Mesenchymal stem cell (in vitro differentiated cells and primary cell): ENCODE measurements around the gene EPGN.

Source experiments
- DNase-seq: peaks from one replicate; pipeline ENCODE4 v3.0.0-alpha.2; 2013
- H2AFZ ChIP-seq: one replicate; pipeline ENCODE4 v1.6.1; 2013; ENCODE audit warnings: low read depth, mild to moderate bottlenecking, control low read depth, inconsistent platforms, low read length, moderate library complexity
- H2AK5ac ChIP-seq: 2 replicates; pipeline ENCODE4 v1.6.1; 2013; ENCODE audit warnings: low read length, moderate library complexity, mild to moderate bottlenecking, inconsistent platforms; ENCODE audit not compliant: severe bottlenecking
- H2BK120ac ChIP-seq: one replicate; pipeline ENCODE4 v1.6.1; 2013; ENCODE audit warnings: low read depth, mild to moderate bottlenecking, inconsistent platforms, low read length, moderate library complexity
- H2BK12ac ChIP-seq, 2 experiments: one replicate each; pipeline ENCODE4 v1.6.1; 2013; ENCODE audit warnings: inconsistent platforms in 2 of 2, low read length in 2 of 2, mild to moderate bottlenecking in 2 of 2, moderate library complexity in 2 of 2, control low read depth in 1 of 2
- H2BK15ac ChIP-seq: one replicate; pipeline ENCODE4 v1.6.1; 2013; ENCODE audit warnings: mild to moderate bottlenecking, low read depth, inconsistent platforms; ENCODE audit not compliant: poor library complexity, severe bottlenecking
- H2BK5ac ChIP-seq: 2 replicates; pipeline ENCODE4 v1.6.1; 2013; ENCODE audit warnings: low read depth, mild to moderate bottlenecking, low read length, control low read depth, inconsistent platforms; ENCODE audit not compliant: poor library complexity, severe bottlenecking
- H3K14ac ChIP-seq, 2 experiments: one replicate each; pipeline ENCODE4 v1.6.1; 2013; ENCODE audit warnings: inconsistent platforms in 2 of 2, low read length in 2 of 2, control low read depth in 1 of 2, mild to moderate bottlenecking in 1 of 2, moderate library complexity in 1 of 2
- H3K18ac ChIP-seq, 2 experiments: one replicate each; pipeline ENCODE4 v1.6.1; 2013; ENCODE audit warnings: inconsistent platforms in 2 of 2, low read length in 2 of 2, control low read depth in 1 of 2, low read depth in 1 of 2, mild to moderate bottlenecking in 1 of 2
- H3K23ac ChIP-seq, 2 experiments: one replicate each; pipeline ENCODE4 v1.6.1; 2013; ENCODE audit warnings: inconsistent platforms in 2 of 2, low read length in 2 of 2, mild to moderate bottlenecking in 2 of 2, moderate library complexity in 2 of 2, control low read depth in 1 of 2
- H3K27ac ChIP-seq: 2 replicates; pipeline ENCODE4 v1.5.1; 2013; ENCODE audit warnings: mild to moderate bottlenecking, moderate library complexity, low read length, control low read depth, inconsistent platforms; ENCODE audit not compliant: poor library complexity, severe bottlenecking
- H3K27me3 ChIP-seq, 2 experiments: 2 replicates each; pipeline versions ENCODE4 v1.6.1 to v1.7.0; 2013; ENCODE audit warnings: low read length in 2 of 2, mild to moderate bottlenecking in 2 of 2, moderate library complexity in 2 of 2, control low read depth in 1 of 2, inconsistent platforms in 1 of 2; ENCODE audit not compliant: control insufficient read depth in 1 of 2, insufficient read depth in 1 of 2
- H3K36me3 ChIP-seq, 2 experiments: 2 replicates each; pipeline versions ENCODE4 v1.6.1 to v1.7.0; 2013; ENCODE audit warnings: low read length in 2 of 2, control low read depth in 1 of 2, inconsistent platforms in 1 of 2, low read depth in 1 of 2, mild to moderate bottlenecking in 1 of 2; ENCODE audit not compliant: insufficient read depth in 2 of 2, control insufficient read depth in 1 of 2
- H3K4ac ChIP-seq, 2 experiments: one replicate each; pipeline ENCODE4 v1.6.1; 2013; ENCODE audit warnings: inconsistent platforms in 2 of 2, low read length in 2 of 2, mild to moderate bottlenecking in 2 of 2, moderate library complexity in 2 of 2, control low read depth in 1 of 2, low read depth in 1 of 2
- H3K4me1 ChIP-seq: 2 replicates; pipeline ENCODE4 v1.6.1; 2013; ENCODE audit warnings: low read depth, low read length, control low read depth; ENCODE audit not compliant: control insufficient read depth, insufficient read depth
- H3K4me2 ChIP-seq: 2 replicates; pipeline ENCODE4 v1.6.1; 2013; ENCODE audit warnings: low read length, mild to moderate bottlenecking, inconsistent platforms; ENCODE audit not compliant: poor library complexity, severe bottlenecking
- H3K4me3 ChIP-seq, 2 experiments: 2 replicates each; pipeline versions ENCODE4 v1.5.1 to v1.7.0; 2013; ENCODE audit warnings: low read length in 2 of 2, mild to moderate bottlenecking in 2 of 2, control low read depth in 1 of 2, low read depth in 1 of 2; ENCODE audit not compliant: insufficient read depth in 1 of 2
- H3K79me1 ChIP-seq: replicated peaks from 2 replicates; pipeline ENCODE4 v1.6.1; 2013; ENCODE audit warnings: mild to moderate bottlenecking, control low read depth, low read length, inconsistent platforms; ENCODE audit not compliant: poor library complexity, severe bottlenecking
- H3K9ac ChIP-seq: 2 replicates; pipeline ENCODE4 v1.7.0; 2013; ENCODE audit warnings: mild to moderate bottlenecking, low read length, moderate library complexity
- H3K9me3 ChIP-seq: 2 replicates; pipeline ENCODE4 v1.7.0; 2013; ENCODE audit warnings: mild to moderate bottlenecking, low read length; ENCODE audit not compliant: control insufficient read depth
- H4K8ac ChIP-seq: one replicate; pipeline ENCODE4 v1.6.1; 2013; ENCODE audit warnings: inconsistent platforms, mild to moderate bottlenecking, low read length, moderate library complexity
- H4K91ac ChIP-seq: one replicate; pipeline ENCODE4 v1.6.1; 2013; ENCODE audit warnings: mild to moderate bottlenecking, low read length, inconsistent platforms
- WGBS: methylation state at CpG from one replicate; pipeline ENCODE4 v1.1.7; 2013; ENCODE audit warnings: mixed read lengths; 5-methylcytosine and 5-hydroxymethylcytosine counted together

The EPGN gene

GRCh38 chr4:74311696-74312313, 3.5 kb downstream of the EPGN start:
- Histone ChIP-seq H2BK15ac (no peak overlapping the region), H2BK12ac (no peak overlapping the region), H4K8ac (no peak overlapping the region), H3K9me3 (no peaks in the 10 kb centered on the region), H3K4me1 (no peaks in the 10 kb centered on the region), H3K23ac (no peak overlapping the region), H3K27me3 (no peaks in the 10 kb centered on the region), H2BK120ac (no peak overlapping the region), H3K27ac (no peak overlapping the region), H3K4ac (no peak overlapping the region), H3K4me2 (no peak overlapping the region), H3K36me3 (no peaks in the 10 kb centered on the region), H3K9ac (no peak overlapping the region), H3K4me3 (no peak overlapping the region), H2BK5ac (no peak overlapping the region), H2AK5ac (no peak overlapping the region), H3K18ac (no peak overlapping the region), H3K79me1 (no peaks in the 10 kb centered on the region), H4K91ac (no peak overlapping the region), H3K14ac (no peak overlapping the region), H2AFZ (no peak overlapping the region)
- DNase-seq = peak; percentile 74
- WGBS = 40% methylated on average over 4 of the region's 4 CpGs

DNA sequence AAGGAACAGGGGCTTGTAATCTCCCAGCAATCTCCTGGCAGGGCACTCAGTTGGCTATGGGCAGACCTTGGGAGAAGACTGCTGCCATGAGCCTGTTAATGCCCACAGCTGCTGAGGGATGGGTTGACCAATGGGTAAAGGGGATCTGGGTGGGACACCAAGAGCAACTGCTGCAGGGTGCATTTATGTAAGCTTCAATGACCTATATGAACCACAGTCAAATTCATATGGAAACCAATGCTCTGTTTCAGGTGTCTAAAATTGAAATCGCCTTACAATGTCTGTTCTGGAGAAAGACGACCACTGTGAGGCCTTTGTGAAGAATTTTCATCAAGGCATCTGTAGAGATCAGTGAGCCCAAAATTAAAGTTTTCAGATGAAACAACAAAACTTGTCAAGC, 6.1 kb downstream of the EPGN start:
- H2BK120ac ChIP-seq = no peak overlapping the region
- no peak overlapping the region for H3K4me3 ChIP-seq
- no peak overlapping the region for H3K14ac ChIP-seq
- H2AK5ac ChIP-seq = no peak overlapping the region
- H3K18ac ChIP-seq = no peak overlapping the region
- DNase-seq = no peak
- no peaks in the 10 kb centered on the region for H3K4me1 ChIP-seq
- H3K27me3 ChIP-seq = no peaks in the 10 kb centered on the region
- H2BK12ac ChIP-seq = no peak overlapping the region
- H4K91ac ChIP-seq = no peak overlapping the region
- H3K79me1 ChIP-seq = no peaks in the 10 kb centered on the region
- no peak overlapping the region for H3K4ac ChIP-seq
- H3K4me2 ChIP-seq = no peak overlapping the region
- no peak overlapping the region for H2BK15ac ChIP-seq
- H2AFZ ChIP-seq = no peak overlapping the region
- H4K8ac ChIP-seq = no peak overlapping the region
- no peak overlapping the region for H3K27ac ChIP-seq
- H2BK5ac ChIP-seq = no peak overlapping the region
- 100% methylated on average over 2 of the region's 2 CpGs for WGBS
- H3K36me3 ChIP-seq = no peaks in the 10 kb centered on the region
- H3K9me3 ChIP-seq = no peaks in the 10 kb centered on the region
- no peak overlapping the region for H3K23ac ChIP-seq
- H3K9ac ChIP-seq = no peak overlapping the region

GRCh38 chr4:74314944-74315343, 6.7 kb downstream of the EPGN start:
- H3K36me3 ChIP-seq = no peaks in the 10 kb centered on the region
- H2BK5ac ChIP-seq = no peak overlapping the region
- no peak overlapping the region for H2BK15ac ChIP-seq
- no peak overlapping the region for H2AFZ ChIP-seq
- no peaks in the 10 kb centered on the region for H3K9me3 ChIP-seq
- no peak overlapping the region for H4K91ac ChIP-seq
- H3K4ac ChIP-seq = no peak overlapping the region
- no peak overlapping the region for H3K23ac ChIP-seq
- WGBS = 100% methylated on average over 1 of the region's 2 CpGs
- no peak overlapping the region for H2BK12ac ChIP-seq
- no peak overlapping the region for H4K8ac ChIP-seq
- no peak overlapping the region for H2AK5ac ChIP-seq
- DNase-seq = no peak
- H3K27ac ChIP-seq = no peak overlapping the region
- no peaks in the 10 kb centered on the region for H3K79me1 ChIP-seq
- H3K4me2 ChIP-seq = no peak overlapping the region
- H3K18ac ChIP-seq = no peak overlapping the region
- H3K4me1 ChIP-seq = no peaks in the 10 kb centered on the region
- no peak overlapping the region for H2BK120ac ChIP-seq
- no peak overlapping the region for H3K4me3 ChIP-seq
- H3K9ac ChIP-seq = no peak overlapping the region
- H3K27me3 ChIP-seq = no peaks in the 10 kb centered on the region
- H3K14ac ChIP-seq = no peak overlapping the region

DNA sequence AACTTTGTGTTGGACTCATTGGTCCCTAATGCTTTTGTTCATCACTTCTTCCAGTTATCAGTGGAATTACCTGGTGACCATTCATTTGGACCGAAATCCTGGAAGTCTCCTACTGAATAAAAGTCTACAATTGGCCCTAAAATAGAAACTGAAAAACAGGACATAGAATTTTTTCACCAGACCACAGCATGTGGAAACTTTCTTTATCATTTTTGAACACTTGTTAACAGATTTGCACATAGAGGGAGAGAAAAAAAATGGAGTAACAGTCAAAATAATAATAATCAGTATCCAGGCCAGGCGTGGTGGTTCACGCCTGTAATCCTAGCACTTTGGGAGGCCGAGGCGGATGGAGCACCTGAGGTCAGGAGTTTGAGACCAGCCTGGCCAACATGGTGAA, 7.1 kb downstream of the EPGN start:
- Histone ChIP-seq H3K4me1 (no peaks in the 10 kb centered on the region), H2AK5ac (no peak overlapping the region), H3K9me3 (no peaks in the 10 kb centered on the region), H2BK120ac (no peak overlapping the region), H4K8ac (no peak overlapping the region), H3K4ac (no peak overlapping the region), H3K14ac (no peak overlapping the region), H3K27me3 (no peaks in the 10 kb centered on the region), H3K23ac (no peak overlapping the region), H2BK15ac (no peak overlapping the region), H3K79me1 (no peaks in the 10 kb centered on the region), H3K36me3 (no peaks in the 10 kb centered on the region), H3K27ac (no peak overlapping the region), H3K18ac (no peak overlapping the region), H2BK12ac (no peak overlapping the region), H3K9ac (no peak overlapping the region), H4K91ac (no peak overlapping the region), H2BK5ac (no peak overlapping the region), H3K4me3 (no peak overlapping the region), H3K4me2 (no peak overlapping the region), H2AFZ (no peak overlapping the region)
- DNase-seq = no peak
- WGBS = 86% methylated on average over 5 of the region's 5 CpGs
